Lower leg skin (tissue), 4 donors: ENCODE data around the gene PLEKHA1. TPM values are rescaled to one million over a fixed set of nuclear protein-coding genes. Genes with fewer than 3 reads are reported as not detected.
A peak's percentile ranks its signal among the peaks of the same experiment; 100 is the strongest.

Experiments used
- DNase-seq, 2 donors: peaks; one replicate each; pipeline ENCODE4 v3.0.0-alpha.2; 2019; ENCODE audit warnings: low spot score in 2 of 2
- H3K4me3 ChIP-seq: fragments of 200-600 bp; sonication (generic); 2 replicates; pipeline ENCODE4 v1.5.1; 2017; ENCODE audit warnings: mild to moderate bottlenecking, low read depth; ENCODE audit not compliant: poor library complexity, severe bottlenecking
- CTCF ChIP-seq, 3 donors: fragments of 450-650 bp; IDR thresholded peaks; one replicate each; pipeline ENCODE4 v1.5.1; 2016; ENCODE audit warnings: antibody characterized with exemption in 3 of 3, mild to moderate bottlenecking in 3 of 3, moderate library complexity in 2 of 3
- POLR2A ChIP-seq, 2 donors: fragments of 450-650 bp; IDR thresholded peaks; one replicate each; pipeline ENCODE4 v1.6.1; 2016 to 2017; ENCODE audit warnings: antibody characterized with exemption in 2 of 2, mild to moderate bottlenecking in 1 of 2, moderate library complexity in 1 of 2
- WGBS, 2 donors: methylation state at CpG; one replicate each; pipeline ENCODE4 v1.1.5; 2018; 5-methylcytosine and 5-hydroxymethylcytosine counted together
- intact Hi-C: fragments of 100-400 bp; cut with DNase I; formaldehyde crosslinking; loops from one replicate; pipeline ENCODE4 v1.15.0; 2023; ENCODE audit warnings: low total_unique reads
- total RNA-seq, 4 donors: library from RNA; depleted of rRNA; stranded (reverse); fragments of >200 nt; gene quantifications; one replicate each; pipeline ENCODE4 v1.1.0, GENCODE V29; 2016

Gene PLEKHA1
- total RNA-seq: 100 to 1,000 TPM in 2 of 4 donors, 10 to 100 TPM in 2; 83.6 to 116 (median 105) TPM

GRCh38 chr10:122374237-122374858, at the start of gene PLEKHA1:
TSS of gene PLEKHA1 (plus strand) at chr10:122374708. CDS start at chr10:122393201, 18,493 bp downstream.
- intact Hi-C loops: loop anchor here (10.0 kb wide), 1 partner anchor 230 kb away; no protein-coding TSS in a partner anchor
- TF ChIP-seq CTCF (IDR thresholded peaks at IDR 0.05): no peak
- peak in 1 of 2 donors; percentile 49 for TF ChIP-seq POLR2A (IDR thresholded peaks at IDR 0.05)
- peak within 1 kb of the TSS; percentile 85 for H3K4me3 ChIP-seq
- 0 to 1% methylated on average over 20 to 30 of the region's 71 CpGs for WGBS, 2 donors
- peak; percentile 93 to 98 for DNase-seq

- H3K4me3 ChIP-seq: no peak overlapping the region
- no peak for TF ChIP-seq POLR2A (IDR thresholded peaks at IDR 0.05)
- TF ChIP-seq CTCF (IDR thresholded peaks at IDR 0.05): no peak
- DNase-seq: peak in 1 of 2 donors; percentile 7
- intact Hi-C loops: no loop called here
- 79 to 93% methylated on average over 2 of the region's 2 CpGs for WGBS, 2 donors
Measured at GRCh38 chr10:122325235-122325634, 49.3 kb upstream of the PLEKHA1 start.

GRCh38 chr10:122326385-122326784, 48.1 kb upstream of the PLEKHA1 start:
- no peak overlapping the region for H3K4me3 ChIP-seq
- TF ChIP-seq POLR2A (IDR thresholded peaks at IDR 0.05) (no peak), CTCF (IDR thresholded peaks at IDR 0.05) (no peak)
- intact Hi-C loops: no loop called here
- 94 to 95% methylated on average over 5 of the region's 5 CpGs for WGBS, 2 donors
- DNase-seq: peak in 1 of 2 donors; percentile 10

GRCh38 chr10:122326806-122327205, 47.7 kb upstream of the PLEKHA1 start:
- intact Hi-C loops: no loop called here
- TF ChIP-seq POLR2A (IDR thresholded peaks at IDR 0.05) (no peak), CTCF (IDR thresholded peaks at IDR 0.05) (no peak)
- H3K4me3 ChIP-seq: no peak overlapping the region
- peak in 1 of 2 donors; percentile 8 for DNase-seq
- 77 to 78% methylated on average over 6 of the region's 6 CpGs for WGBS, 2 donors

- H3K4me3 ChIP-seq: no peak overlapping the region
- intact Hi-C loops: no loop called here
- no peak for TF ChIP-seq POLR2A (IDR thresholded peaks at IDR 0.05)
- TF ChIP-seq CTCF (IDR thresholded peaks at IDR 0.05): no peak
- DNase-seq: peak in 1 of 2 donors; percentile 11
- WGBS, 2 donors: 83 to 86% methylated on average over 13 to 16 of the region's 16 CpGs
Measured at GRCh38 chr10:122327237-122328206, 47.0 kb upstream of the PLEKHA1 start.
